Left ventricle myocardium superior (tissue), 1 donor: ENCODE results near the gene MPRIP. TPM values are rescaled to one million over a fixed set of nuclear protein-coding genes. Genes with fewer than 3 reads are reported as not detected.
"Not testable (repeated sequence)": the region's sequence is repeated elsewhere in the genome, so short reads cannot be mapped to it uniquely, and the experiment has no call there.

ENCODE experiments used
- ATAC-seq: fragments of 200-7000 bp; cut with Tn5 transposase; one replicate; pipeline ENCODE4 v1.9.1; 2020; ENCODE audit warnings: mild to moderate bottlenecking, moderate library complexity
- DNase-seq: peaks from one replicate; pipeline ENCODE4 v3.0.0-alpha.2; 2020
- intact Hi-C: fragments of 100-400 bp; cut with micrococcal nuclease; formaldehyde crosslinking; loops from one replicate; pipeline ENCODE4 v1.11.0; 2022
- total RNA-seq: library from RNA; stranded (reverse); fragmentation: NEBNext Ultra II Directional; extraction: Animal tissue kit (Norgen Biotek cat#: 25700); gene quantifications from one replicate; pipeline ENCODE4 v1.2.1, GENCODE V29; 2021
- donor health status: DM: no; HTN: yes; CAD: no; lungs with severe emphysema.

MPRIP gene
- total RNA-seq, 1 donor from 2014 or later = 335 TPM

GRCh38 chr17:17181666-17182597, 139.7 kb downstream of the MPRIP start:
- intact Hi-C loops = no loop called here
- ATAC-seq = no peak
- DNase-seq = no peak

DNA sequence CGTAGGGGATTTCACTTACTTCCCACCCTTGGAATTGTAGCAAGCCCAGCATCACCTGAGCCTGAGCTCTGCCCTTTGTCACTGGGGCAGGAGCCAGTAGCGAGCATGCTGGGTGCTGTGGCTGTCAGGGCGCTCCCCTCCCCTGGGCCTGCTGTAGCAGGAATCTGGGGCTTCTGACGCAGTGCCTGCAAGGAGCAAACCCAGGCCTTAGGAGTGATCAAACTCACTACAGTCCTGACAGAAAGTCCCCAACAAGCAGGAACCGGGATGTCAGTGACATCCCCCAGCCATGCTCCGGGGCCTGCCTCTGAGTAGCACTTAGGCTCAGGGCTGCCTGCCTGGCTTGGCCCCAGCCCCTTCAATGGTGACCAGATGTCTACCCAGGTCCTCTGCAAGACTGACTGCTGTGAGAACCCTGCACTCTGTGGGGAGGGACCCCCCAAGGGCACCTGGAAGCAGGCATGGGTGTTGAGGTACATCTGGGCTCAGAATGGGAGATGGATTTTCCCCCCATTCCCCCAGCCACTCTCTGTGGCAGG, 140.4 kb downstream of the MPRIP start:
- no peak for DNase-seq
- intact Hi-C loops = no loop called here
- ATAC-seq = no peak

GRCh38 chr17:17183744-17184143, 141.5 kb downstream of the MPRIP start:
- DNase-seq (no peak), ATAC-seq (peak; percentile 69)
- intact Hi-C loops = no loop called here

- intact Hi-C loops = not testable (repeated sequence)
- ATAC-seq (peak; percentile 68), DNase-seq (peak; percentile 65)
These were observed 142.9 kb downstream of the MPRIP start for GRCh38 chr17:17184985-17185757.

- DNase-seq (no peak), ATAC-seq (no peak)
- intact Hi-C loops = no loop called here
These were observed 143.8 kb downstream of the MPRIP start for GRCh38 chr17:17186051-17186450.

- intact Hi-C loops = no loop called here
- no peak for DNase-seq
- no peak for ATAC-seq
These were observed 144.6 kb downstream of the MPRIP start for GRCh38 chr17:17186551-17187505.

GRCh38 chr17:17188586-17188985, 146.3 kb downstream of the MPRIP start:
- intact Hi-C loops = no loop called here
- no peak for ATAC-seq
- no peak for DNase-seq

GRCh38 chr17:17189559-17189958, 147.3 kb downstream of the MPRIP start:
- DNase-seq (no peak), ATAC-seq (no peak)
- intact Hi-C loops = no loop called here

- intact Hi-C loops = no loop called here
- ATAC-seq (peak; percentile 76), DNase-seq (no peak)
These were observed 147.9 kb downstream of the MPRIP start for GRCh38 chr17:17190188-17190587.

GRCh38 chr17:17191346-17191792, 149.1 kb downstream of the MPRIP start:
- ATAC-seq (peak; percentile 82), DNase-seq (peak; percentile 75)
- intact Hi-C loops = no loop called here

GRCh38 chr17:17191961-17192381, 149.7 kb downstream of the MPRIP start:
- intact Hi-C loops = no loop called here
- DNase-seq (no peak), ATAC-seq (peak; percentile 38)

GRCh38 chr17:17195466-17195865, 153.2 kb downstream of the MPRIP start:
- DNase-seq, intact Hi-C loops, ATAC-seq: not testable (repeated sequence)

DNA sequence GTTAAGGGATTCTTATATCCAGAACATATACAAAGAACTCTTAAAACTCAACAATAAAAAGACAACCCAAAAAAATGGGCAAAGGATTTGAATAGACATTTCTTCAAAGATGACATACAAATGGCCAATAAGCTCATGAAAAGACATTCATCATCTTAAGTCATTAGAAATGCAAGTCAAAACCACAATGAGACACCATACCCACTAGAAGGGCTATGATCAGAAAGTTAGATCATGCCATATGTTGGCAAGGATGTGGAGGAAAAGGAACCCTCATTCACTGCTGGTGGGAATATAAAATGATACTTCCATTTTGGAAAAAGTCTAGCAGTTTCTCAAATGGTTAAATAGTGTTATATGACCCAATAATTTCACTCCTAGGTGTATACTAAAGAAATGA, 154.5 kb downstream of the MPRIP start:
- intact Hi-C loops = no loop called here
- ATAC-seq (no peak), DNase-seq (no peak)

- intact Hi-C loops = no loop called here
- ATAC-seq (no peak), DNase-seq (no peak)
These were observed 156.0 kb downstream of the MPRIP start for GRCh38 chr17:17198281-17198680.

DNA sequence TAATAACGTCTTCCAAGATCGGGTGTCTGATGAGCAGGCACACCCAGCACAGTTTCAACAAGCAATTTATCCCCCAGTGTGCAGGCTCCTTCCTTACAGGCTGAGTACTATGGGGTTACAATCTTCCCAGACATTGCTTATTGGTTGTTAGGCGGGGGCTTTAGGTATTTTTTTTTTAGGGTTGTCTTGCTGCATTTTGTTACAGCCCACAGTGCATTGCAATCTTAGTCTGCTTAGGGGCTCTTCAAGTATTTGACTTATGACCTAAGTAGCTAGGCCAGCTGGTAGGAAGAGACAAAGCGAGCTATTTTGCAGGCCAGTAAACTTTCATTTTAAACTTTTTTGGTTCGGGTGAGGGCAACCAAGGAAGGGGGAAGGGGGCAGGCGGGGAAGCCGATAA, 158.1 kb downstream of the MPRIP start:
- intact Hi-C loops = no loop called here
- DNase-seq = no peak
- ATAC-seq = no peak

- ATAC-seq (no peak), DNase-seq (no peak)
- intact Hi-C loops = no loop called here
These were observed 158.6 kb downstream of the MPRIP start for GRCh38 chr17:17200831-17201230.

DNA sequence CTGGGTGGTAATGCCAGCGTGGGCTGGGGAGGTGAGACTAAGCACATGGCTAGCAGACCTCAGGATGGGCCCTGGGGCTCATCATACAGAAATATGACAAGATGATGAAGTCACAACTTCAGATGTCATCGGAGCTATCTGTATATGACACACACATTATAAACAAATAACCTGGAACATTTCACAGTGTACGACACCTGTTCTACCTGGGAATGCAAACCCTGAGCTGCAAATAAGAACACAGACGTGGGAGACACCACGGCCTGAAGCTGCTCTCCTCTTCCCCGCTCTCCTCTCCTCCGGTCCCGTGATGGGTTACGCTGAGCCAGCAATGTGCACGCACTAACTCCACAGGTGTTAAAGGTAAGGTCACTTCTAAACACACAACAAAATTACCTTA, 159.0 kb downstream of the MPRIP start:
- intact Hi-C loops = no loop called here
- no peak for DNase-seq
- no peak for ATAC-seq

GRCh38 chr17:17201907-17202306, 159.7 kb downstream of the MPRIP start:
- ATAC-seq = peak; percentile 51
- intact Hi-C loops = no loop called here
- peak; percentile 67 for DNase-seq
